GM18873 (cell line): ENCODE results near the gene UHRF1.
"Not testable (repeated sequence)": the region's sequence is repeated elsewhere in the genome, so short reads cannot be mapped to it uniquely, and the experiment has no call there.

Experiments used
- ATAC-seq: cut with Tn5 transposase; IDR thresholded peaks from one replicate; pipeline ENCODE4 v1.9.1; 2021; ENCODE audit warnings: mild to moderate bottlenecking, moderate library complexity, moderate number of reproducible peaks; ENCODE audit not compliant: unreplicated experiment, low FRiP score

The UHRF1 gene

GRCh38 chr19:4897146-4897545, 12.2 kb upstream of the UHRF1 start:
- ATAC-seq, result no peak

DNA sequence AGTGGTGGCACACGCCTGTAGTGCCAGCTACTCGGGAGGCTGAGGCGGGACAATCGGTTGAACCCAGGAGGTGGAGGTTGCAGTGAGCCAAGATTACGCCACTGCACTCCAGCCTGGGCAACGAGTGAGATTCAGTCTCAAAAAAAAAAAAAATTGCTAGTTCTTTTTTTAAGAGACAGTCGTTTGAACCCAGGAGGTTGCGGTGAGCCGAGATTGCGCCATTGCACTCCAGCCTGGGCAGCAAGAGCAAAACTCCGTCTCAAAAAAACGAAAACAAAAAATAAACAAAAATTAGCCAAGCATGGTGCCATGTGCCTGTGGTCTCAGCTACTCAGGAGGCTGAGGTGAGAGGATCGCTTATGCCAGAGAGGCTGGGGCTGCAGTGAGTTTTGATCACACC, 8.4 kb upstream of the UHRF1 start:
- not testable (repeated sequence) for ATAC-seq

DNA sequence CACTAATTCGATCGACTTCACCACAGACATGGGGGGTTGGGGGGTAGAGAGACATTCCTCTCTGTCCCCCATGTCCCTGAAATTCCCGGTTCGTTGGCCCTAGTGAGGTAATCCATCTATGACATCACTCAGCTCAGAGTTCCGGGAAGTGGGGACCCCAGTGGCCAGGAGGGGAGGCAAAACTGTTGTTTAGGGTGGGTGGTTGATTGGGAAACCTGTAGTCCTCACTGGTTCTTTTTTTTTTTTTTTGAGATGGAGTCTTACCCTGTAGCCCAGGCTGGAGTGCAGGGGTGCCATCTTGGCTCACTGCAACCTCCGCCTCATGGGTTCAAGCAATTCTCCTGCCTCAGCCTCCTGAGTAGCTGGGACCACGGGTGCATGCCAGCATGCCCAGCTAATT, 6.5 kb upstream of the UHRF1 start, which contains the start of gene ARRDC5:
Gene ARRDC5 (minus strand): TSS at position 101 of the 400 bp plus-strand sequence. CDS start 71 bp downstream, at position 30.
- no peak for ATAC-seq

DNA sequence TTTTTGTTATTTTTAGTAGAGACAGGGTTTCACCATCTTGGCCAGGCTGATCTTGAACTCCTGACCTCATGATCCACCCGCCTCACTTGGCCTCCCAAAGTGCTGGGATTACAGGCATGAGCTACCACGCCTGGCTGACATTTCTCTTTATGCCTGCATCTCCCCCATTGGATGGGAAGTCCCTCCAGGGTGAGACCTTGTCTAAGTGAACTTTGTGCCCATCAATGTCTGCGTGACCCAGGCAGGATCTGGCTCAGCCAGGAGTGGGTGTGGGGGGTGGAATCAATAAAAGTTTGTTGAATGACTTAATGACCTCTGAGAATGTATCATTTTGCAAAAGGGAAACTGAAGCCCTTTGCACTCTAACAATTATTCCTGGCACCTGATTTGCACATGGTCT, 4.8 kb upstream of the UHRF1 start:
- no peak for ATAC-seq

DNA sequence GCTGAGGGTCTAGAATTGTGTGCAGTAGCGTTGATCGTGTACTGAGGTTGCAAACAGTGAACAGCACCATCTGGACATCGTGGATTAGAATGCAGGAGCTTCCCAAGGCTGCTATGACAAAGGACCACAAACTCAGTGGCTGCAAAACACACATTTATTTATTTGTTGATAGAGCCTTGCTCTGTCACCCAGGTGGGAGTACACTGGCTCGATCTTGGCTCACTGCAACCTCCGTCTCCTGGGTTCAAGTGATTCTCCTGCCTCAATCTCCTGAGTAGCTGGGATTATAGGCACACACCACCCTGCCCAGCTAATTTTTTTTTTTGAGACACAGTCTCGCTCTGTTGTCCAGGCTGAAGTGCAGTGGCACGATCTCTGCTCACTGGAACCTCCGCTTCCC, 2.3 kb upstream of the UHRF1 start:
- no peak for ATAC-seq

DNA sequence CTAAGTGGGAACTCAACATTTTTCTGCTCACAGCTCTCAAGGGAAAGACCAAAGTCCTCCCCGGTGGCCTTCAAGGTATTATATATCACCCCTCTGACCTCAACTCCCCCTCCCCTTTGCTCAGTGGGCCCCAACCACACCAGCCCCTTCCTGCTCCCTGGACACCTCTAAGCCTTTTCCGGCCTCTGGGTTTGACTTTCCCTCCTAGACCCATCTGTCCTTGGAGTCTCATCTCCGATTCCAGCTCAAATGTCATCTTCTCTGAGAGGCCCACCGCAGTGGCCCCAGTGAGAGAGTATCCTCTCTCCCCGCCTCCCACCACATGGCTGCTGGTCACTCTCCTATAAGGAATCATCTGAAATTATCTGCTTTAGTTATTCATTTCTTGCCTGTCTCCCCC, 941 bp upstream of the UHRF1 start:
- no peak for ATAC-seq

DNA sequence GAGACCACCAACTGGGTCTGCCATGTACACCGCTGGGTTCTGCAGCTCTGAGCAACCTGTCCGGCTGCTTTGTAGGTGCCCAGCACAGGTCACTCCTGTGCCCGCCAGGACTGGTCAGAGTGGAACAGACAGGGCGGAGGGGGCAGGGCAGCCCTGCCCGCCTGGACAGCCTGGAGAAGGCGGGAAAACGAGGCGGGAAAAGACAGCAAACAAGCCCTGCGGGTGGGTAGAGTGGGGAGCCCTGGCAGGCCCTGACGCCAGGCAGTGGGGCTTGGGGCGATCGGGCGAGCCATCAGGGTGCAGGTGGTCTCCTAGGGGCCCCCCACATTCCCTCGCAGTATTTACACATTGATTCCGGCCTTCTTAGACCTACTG, 533 bp upstream of the UHRF1 start:
- ATAC-seq, result no peak

DNA sequence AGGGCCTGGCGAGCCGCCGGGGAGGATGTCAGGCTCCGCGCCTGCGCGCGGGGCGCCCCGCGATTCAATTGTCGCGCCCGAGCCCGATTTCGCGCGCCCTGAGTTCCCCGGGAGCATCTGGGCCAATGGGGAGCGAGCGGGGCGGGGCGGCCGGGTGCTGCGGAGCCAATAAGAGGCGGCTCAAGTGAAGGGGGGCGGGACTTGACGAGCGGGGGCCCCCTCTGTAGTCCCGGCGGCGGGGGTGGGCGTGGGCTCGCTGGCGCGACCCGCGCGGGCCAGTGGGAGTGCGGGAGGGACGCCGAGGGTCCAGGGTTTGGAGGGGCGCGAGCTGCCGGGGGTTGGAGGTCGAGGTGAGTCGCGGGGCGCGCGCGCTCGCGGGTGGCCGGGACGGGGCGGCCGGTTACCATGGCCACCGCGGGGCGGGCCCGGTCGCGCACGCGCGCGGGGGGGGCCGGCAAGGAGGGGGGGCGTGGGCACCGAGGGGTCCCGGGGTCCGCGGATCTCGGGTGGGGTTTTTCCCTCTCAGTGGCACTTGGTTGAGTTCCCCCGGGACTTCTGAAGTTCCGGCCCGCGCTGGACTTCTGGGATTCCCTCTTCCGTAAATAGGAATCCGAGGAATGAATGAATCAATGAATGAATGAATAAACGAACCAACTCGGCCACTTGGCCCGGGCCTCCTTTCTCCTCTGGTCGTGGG, 744 bp downstream of the UHRF1 start:
- no peak for ATAC-seq

DNA sequence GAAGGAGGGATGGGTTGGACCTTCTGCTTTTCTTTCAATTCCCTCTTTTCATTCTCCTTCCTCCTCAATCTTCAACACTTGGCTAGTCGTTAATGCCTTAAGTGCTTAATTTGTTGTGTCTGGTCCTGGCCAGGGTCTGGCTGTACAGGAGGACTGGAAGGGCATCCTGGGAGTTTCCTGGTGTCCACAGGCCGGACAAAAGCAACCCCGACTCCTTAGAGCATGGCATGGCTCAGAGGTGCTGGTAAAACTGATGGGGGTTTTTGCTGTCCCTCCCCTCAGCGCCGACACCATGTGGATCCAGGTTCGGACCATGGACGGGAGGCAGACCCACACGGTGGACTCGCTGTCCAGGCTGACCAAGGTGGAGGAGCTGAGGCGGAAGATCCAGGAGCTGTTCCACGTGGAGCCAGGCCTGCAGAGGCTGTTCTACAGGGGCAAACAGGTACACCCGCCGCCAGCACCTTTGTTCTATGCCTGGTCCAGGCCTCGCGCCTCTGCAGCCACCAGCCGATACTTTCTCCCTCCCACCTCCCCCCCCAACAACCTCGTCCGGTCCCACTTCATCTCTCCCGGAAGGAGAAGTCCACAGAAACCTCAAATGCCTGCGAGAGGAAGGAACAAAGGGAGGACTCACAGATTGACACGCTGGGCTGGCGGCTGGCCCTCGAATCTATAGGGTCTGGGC, 1.4 kb downstream of the UHRF1 start:
- ATAC-seq, result no peak

DNA sequence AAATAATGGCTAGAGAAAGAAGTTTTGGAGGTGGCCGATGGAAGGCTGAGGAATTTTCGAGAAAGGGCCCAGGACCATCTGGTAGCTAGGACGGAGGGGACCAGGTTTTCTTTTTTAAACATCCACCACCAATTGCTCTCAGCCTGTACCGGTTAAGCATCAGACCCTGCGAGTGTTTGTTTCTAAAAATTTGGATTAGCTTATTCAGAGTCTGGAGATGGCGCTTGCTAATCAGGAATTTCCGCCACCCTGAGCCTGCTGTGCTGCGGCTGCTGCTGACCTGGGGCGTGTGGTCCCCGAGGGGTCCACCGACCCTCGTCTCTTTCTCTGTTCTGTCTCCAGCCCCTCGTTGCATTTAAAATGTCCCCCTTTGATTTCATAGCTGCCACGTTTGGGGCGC, 2.0 kb downstream of the UHRF1 start:
- no peak for ATAC-seq

GRCh38 chr19:4911786-4912672, 2.7 kb downstream of the UHRF1 start:
- ATAC-seq, result no peak

GRCh38 chr19:4913996-4914735, 4.9 kb downstream of the UHRF1 start:
- no peak for ATAC-seq

DNA sequence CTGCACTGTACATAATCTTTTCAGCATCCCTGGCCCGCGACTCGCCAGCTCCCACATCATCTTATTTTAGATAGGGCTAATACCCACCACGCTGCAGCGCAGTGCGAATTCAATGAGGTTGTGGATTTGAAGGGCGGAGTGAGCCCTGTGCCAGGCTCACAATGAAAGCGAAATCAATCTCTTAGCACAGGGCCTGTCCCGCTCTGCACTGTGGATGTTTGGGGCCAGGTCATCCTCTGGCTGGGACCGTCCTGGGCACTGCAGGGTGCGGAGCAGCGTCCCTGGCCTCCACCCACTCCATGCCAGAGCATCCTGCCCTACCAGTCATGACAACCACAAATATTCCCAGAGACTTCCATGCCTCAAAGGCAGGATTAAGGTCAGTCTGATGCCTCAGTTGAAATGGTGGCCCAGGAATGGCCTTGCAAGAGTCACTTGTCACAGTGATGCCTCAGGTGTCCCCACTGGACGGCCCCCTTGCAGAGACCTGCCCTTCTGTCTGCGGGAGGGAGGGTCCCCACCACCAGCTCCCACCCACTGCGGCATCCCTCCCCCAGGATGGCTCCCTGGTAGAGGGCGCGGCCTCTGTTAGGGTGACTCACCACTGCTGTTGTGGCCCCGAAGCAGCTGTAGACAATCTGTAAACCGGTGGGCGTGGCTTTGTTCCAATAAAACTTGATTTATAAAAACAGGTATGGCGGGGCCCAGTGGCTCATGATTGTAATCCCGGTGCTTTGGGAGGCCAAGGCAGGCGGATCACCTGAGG, 5.6 kb downstream of the UHRF1 start:
- no peak for ATAC-seq

GRCh38 chr19:4916292-4917082, 7.2 kb downstream of the UHRF1 start:
- ATAC-seq, result no peak

GRCh38 chr19:4922530-4923275, 13.4 kb downstream of the UHRF1 start:
- no peak for ATAC-seq

GRCh38 chr19:4923276-4923747, 14.0 kb downstream of the UHRF1 start:
- ATAC-seq, result no peak

DNA sequence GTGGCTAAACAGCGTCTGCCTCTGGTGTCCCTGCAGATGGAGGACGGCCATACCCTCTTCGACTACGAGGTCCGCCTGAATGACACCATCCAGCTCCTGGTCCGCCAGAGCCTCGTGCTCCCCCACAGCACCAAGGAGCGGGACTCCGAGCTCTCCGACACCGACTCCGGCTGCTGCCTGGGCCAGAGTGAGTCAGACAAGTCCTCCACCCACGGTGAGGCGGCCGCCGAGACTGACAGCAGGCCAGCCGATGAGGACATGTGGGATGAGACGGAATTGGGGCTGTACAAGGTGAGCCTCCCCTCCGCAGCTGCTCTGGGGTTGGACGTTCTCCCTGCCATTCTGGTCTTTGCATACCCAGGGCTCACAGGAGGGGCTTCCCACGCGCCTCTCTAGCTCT, 19.9 kb downstream of the UHRF1 start:
- ATAC-seq, result no peak

GRCh38 chr19:4930664-4931063, 21.4 kb downstream of the UHRF1 start:
- ATAC-seq, result no peak
